ENCODE measurements around the gene OSBPL6. TPM values are rescaled to one million over a fixed set of nuclear protein-coding genes. Genes with fewer than 3 reads are reported as not detected.

OSBPL6 gene
- total RNA-seq, 1 experiment from 2014 or later, result 2.1 TPM

DNA sequence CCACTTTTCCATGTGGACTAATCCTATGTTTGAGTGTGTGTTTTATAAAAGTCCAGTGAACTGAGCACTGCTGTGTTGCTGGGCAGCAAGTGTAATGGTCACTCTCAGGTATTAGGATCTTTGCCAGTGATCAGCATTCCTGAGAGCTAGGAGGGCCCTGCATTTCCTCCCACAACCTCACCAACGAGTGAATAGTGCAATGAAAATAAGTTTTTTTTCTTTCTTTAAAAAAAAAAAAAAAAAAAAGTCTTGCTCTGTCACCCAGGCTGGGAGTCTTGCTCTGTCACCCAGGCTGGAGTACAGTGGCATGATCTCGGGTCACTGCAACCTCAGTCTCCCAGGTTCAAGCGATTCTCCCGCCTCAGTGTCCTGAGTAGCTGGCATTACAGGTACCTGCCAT lies 6.5 kb upstream of the OSBPL6 start:
- POLR2A ChIA-PET, result no interaction called here
- in situ Hi-C loops (cut with HindIII; ENCODE audit: low pct_unique_long_range_greater_than_20kb, low sequenced_read_pairs), result no loop called here

DNA sequence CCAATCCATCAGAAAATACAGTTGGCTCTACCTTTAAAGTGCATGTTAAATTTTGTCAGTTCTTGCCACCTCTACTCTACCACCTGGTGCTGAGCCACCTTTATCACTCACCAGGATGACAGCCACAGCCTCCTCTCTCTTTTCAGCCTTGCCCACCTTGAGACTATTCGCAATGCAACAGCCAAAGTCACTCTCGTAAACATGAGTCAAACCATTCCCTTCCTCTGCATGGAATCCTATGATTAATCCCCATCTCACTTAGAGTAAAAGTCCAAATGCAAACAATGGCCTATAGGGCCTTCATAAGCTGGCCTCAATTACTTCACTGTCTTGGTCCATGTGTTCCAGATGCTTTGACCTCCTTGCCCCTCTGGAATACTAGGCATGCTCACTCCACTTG lies 5.8 kb upstream of the OSBPL6 start:
- Histone ChIP-seq H3K4me1 (ENCODE audit: control insufficient read depth, insufficient read depth, low read length) (no peaks in the 10 kb centered on the region), H3K4me3 (ENCODE audit: low read depth in 2 of 2, low read length in 2 of 2) (no peak overlapping the region), H3K27me3 (ENCODE audit: control insufficient read depth, insufficient read depth, low read length) (peaks cover 8% of the 10 kb centered on the region), H3K27ac (ENCODE audit: low read length) (no peak overlapping the region), H3K36me3 (ENCODE audit: control insufficient read depth, insufficient read depth, low read length) (no peaks in the 10 kb centered on the region), H3K9me3 (ENCODE audit: control insufficient read depth, insufficient read depth, low read depth, low read length) (no peaks in the 10 kb centered on the region)
- ATAC-seq (no peak), DNase-seq (ENCODE audit: low read depth, low spot score) (no peak)
- TF ChIP-seq SIN3A (IDR thresholded peaks at IDR 0.05; ENCODE audit: borderline replicate concordance, insufficient read depth, low read depth, low read length) (no peak), POLR2AphosphoS5 (IDR thresholded peaks at IDR 0.05; ENCODE audit: low read depth, low read length) (no peak), TCF7L2 (IDR thresholded peaks at IDR 0.05; ENCODE audit: low read depth, low read length) (no peak)
- TF ChIP-seq, protein P1, sequence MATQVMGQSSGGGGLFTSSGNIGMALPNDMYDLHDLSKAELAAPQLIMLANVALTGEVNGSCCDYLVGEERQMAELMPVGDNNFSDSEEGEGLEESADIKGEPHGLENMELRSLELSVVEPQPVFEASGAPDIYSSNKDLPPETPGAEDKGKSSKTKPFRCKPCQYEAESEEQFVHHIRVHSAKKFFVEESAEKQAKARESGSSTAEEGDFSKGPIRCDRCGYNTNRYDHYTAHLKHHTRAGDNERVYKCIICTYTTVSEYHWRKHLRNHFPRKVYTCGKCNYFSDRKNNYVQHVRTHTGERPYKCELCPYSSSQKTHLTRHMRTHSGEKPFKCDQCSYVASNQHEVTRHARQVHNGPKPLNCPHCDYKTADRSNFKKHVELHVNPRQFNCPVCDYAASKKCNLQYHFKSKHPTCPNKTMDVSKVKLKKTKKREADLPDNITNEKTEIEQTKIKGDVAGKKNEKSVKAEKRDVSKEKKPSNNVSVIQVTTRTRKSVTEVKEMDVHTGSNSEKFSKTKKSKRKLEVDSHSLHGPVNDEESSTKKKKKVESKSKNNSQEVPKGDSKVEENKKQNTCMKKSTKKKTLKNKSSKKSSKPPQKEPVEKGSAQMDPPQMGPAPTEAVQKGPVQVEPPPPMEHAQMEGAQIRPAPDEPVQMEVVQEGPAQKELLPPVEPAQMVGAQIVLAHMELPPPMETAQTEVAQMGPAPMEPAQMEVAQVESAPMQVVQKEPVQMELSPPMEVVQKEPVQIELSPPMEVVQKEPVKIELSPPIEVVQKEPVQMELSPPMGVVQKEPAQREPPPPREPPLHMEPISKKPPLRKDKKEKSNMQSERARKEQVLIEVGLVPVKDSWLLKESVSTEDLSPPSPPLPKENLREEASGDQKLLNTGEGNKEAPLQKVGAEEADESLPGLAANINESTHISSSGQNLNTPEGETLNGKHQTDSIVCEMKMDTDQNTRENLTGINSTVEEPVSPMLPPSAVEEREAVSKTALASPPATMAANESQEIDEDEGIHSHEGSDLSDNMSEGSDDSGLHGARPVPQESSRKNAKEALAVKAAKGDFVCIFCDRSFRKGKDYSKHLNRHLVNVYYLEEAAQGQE (IDR thresholded peaks at IDR 0.05; ENCODE audit: insufficient read depth in 1 of 2, low read depth in 2 of 2, low read length in 1 of 2), result no peak
- TF ChIP-seq, protein P2, sequence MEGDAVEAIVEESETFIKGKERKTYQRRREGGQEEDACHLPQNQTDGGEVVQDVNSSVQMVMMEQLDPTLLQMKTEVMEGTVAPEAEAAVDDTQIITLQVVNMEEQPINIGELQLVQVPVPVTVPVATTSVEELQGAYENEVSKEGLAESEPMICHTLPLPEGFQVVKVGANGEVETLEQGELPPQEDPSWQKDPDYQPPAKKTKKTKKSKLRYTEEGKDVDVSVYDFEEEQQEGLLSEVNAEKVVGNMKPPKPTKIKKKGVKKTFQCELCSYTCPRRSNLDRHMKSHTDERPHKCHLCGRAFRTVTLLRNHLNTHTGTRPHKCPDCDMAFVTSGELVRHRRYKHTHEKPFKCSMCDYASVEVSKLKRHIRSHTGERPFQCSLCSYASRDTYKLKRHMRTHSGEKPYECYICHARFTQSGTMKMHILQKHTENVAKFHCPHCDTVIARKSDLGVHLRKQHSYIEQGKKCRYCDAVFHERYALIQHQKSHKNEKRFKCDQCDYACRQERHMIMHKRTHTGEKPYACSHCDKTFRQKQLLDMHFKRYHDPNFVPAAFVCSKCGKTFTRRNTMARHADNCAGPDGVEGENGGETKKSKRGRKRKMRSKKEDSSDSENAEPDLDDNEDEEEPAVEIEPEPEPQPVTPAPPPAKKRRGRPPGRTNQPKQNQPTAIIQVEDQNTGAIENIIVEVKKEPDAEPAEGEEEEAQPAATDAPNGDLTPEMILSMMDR (IDR thresholded peaks at IDR 0.05), result no peak
- CTCF ChIA-PET, result no interaction called here
- POLR2A ChIA-PET, result interaction anchor here (0.6 kb wide), 1 partner anchor 275 kb away, joined by 7 read pairs; no protein-coding TSS in a partner anchor
- intact Hi-C loops (cut with micrococcal nuclease; ENCODE audit: unreplicated experiment), result no loop called here
- in situ Hi-C loops (cut with HindIII; ENCODE audit: low pct_unique_long_range_greater_than_20kb, low sequenced_read_pairs), result no loop called here
- BruUV-seq (replicated peaks), result no TSS peak

More for the DNA sequence above, 6.5 kb upstream of the OSBPL6 start:
- Histone ChIP-seq H3K27me3 (ENCODE audit: control insufficient read depth, insufficient read depth, low read length) (peaks cover 3% of the 10 kb centered on the region; the same call in 1 of the 2 replicates), H3K9me3 (ENCODE audit: control insufficient read depth, insufficient read depth, low read depth, low read length) (no peaks in the 10 kb centered on the region), H3K4me1 (ENCODE audit: control insufficient read depth, insufficient read depth, low read length) (no peaks in the 10 kb centered on the region), H3K4me3 (ENCODE audit: low read depth in 2 of 2, low read length in 2 of 2) (no peak overlapping the region), H3K36me3 (ENCODE audit: control insufficient read depth, insufficient read depth, low read length) (no peaks in the 10 kb centered on the region), H3K27ac (ENCODE audit: low read length) (no peak overlapping the region)
- DNase-seq (ENCODE audit: low read depth, low spot score) (no peak), ATAC-seq (no peak)
- CTCF ChIA-PET, result no interaction called here
- intact Hi-C loops (cut with micrococcal nuclease; ENCODE audit: unreplicated experiment), result no loop called here
- no peak for TF ChIP-seq TCF7L2 (IDR thresholded peaks at IDR 0.05; ENCODE audit: low read depth, low read length)
- no peak for TF ChIP-seq POLR2AphosphoS5 (IDR thresholded peaks at IDR 0.05; ENCODE audit: low read depth, low read length)
- no peak for TF ChIP-seq SIN3A (IDR thresholded peaks at IDR 0.05; ENCODE audit: borderline replicate concordance, insufficient read depth, low read depth, low read length)
- TF ChIP-seq, protein P1 (IDR thresholded peaks at IDR 0.05; ENCODE audit: insufficient read depth in 1 of 2, low read depth in 2 of 2, low read length in 1 of 2), result no peak
- TF ChIP-seq, protein P2 (IDR thresholded peaks at IDR 0.05), result no peak
- no TSS peak for BruUV-seq (replicated peaks)

Data from Panc1 (cell line).